ENCODE measurements around the gene PRODH2. TPM values are rescaled to one million over a fixed set of nuclear protein-coding genes. Genes with fewer than 3 reads are reported as not detected.

Gene PRODH2
- total RNA-seq, 1 experiment from 2014 or later, result 0.44 TPM

DNA sequence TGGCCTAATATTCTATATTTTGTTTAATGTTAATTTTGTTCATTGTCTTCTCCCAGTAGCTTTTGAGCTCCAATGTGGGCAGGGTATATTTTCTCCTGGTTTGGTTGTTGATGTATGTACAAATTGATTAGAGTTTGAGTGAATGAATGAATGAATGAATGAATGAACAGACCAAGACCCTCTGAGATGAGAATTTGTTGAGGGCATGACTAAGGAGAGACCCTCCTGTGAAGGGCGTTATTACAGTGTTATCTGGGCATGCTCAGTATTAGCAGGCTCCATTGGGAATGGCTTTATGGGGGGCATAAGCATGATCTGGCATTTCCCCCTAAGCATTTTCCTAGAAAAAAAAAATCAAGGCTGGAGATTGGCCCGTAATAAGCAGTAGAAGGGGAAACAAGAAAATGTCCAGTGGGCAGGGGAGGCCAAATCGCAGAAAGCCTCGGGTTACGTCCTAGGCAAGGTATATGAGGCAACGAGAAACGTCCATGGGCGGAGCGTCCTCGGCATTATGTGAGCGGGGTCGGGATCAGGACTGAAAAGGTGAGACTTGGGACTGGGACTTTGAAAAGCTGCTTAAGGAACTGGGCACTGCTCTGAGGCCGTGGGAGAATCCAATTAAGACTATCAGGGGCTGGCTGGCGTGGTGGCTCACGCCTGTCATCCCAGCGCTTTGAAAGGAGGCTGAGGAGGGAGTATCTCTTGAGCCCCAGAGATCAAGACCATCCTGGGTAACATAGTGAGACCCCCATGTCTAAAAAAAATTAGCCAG lies 38.2 kb downstream of the PRODH2 start:
- BruUV-seq (replicated peaks), result no TSS peak
- ChIA-PET POLR2A (no interaction called here), RAD21 (ENCODE audit: low non-redundant PET in 1 of 2, low total read pairs in 2 of 2, uncharacterized antibody in 2 of 2, unreplicated experiment in 2 of 2) (no interaction called here), CTCF (no interaction called here)
- Histone ChIP-seq H3K27ac (ENCODE audit: low read depth, low read length) (no peak overlapping the region), H3K27me3 (ENCODE audit: insufficient read depth, low read length) (no peaks in the 10 kb centered on the region), H3K9me2 (ENCODE audit: insufficient read depth) (no peaks in the 10 kb centered on the region), H2AFZ (ENCODE audit: low read depth, low read length, poor library complexity, severe bottlenecking) (peak overlapping the region; percentile 17), H4K20me1 (ENCODE audit: insufficient read depth) (no peaks in the 10 kb centered on the region), H3K9me3 (ENCODE audit: control insufficient read depth in 1 of 2, insufficient read depth in 1 of 2, low read depth in 1 of 2, low read length in 2 of 2) (no peaks in the 10 kb centered on the region), H3K9ac (ENCODE audit: low read length) (no peak overlapping the region), H3K79me2 (ENCODE audit: insufficient read depth, low read length) (0 out of 2 replicates have a peak, but pooled peaks cover 3% of the 10 kb centered on the region), H3K36me3 (ENCODE audit: control insufficient read depth in 1 of 2, insufficient read depth in 2 of 2, low read length in 2 of 2) (no peaks in the 10 kb centered on the region), H3K4me1 (ENCODE audit: control insufficient read depth in 1 of 2, insufficient read depth in 2 of 2, low read length in 2 of 2) (peaks cover 9 to 16% of the 10 kb centered on the region in 2 experiments; a peak in 3 of 4 replicates), H3K4me2 (ENCODE audit: low read length) (peak overlapping the region; percentile 77), H3K4me3 (replicated peaks in 1 of 2; ENCODE audit: low read depth in 1 of 2, low read length in 2 of 2) (peak overlapping the region in 1 of 2 experiments; percentile 65; a peak in 2 of 4 replicates)
- no peak for ATAC-seq
- intact Hi-C loops (cut with micrococcal nuclease), result no loop called here
- TF ChIP-seq SRF (IDR thresholded peaks at IDR 0.05; ENCODE audit: low read depth) (no peak), REST (IDR thresholded peaks at IDR 0.05; ENCODE audit: low read depth) (no peak), RAD21 (IDR thresholded peaks at IDR 0.05; ENCODE audit: low read depth) (no peak), EZH2 (IDR thresholded peaks at IDR 0.05) (no peak), YY1 (IDR thresholded peaks at IDR 0.05; ENCODE audit: extremely low read depth, insufficient replicate concordance, low read depth, low read length) (no peak), ELF1 (IDR thresholded peaks at IDR 0.05; ENCODE audit: borderline replicate concordance, low read depth) (no peak), CBX3 (IDR thresholded peaks at IDR 0.05; ENCODE audit: low read depth) (no peak), SP1 (IDR thresholded peaks at IDR 0.05; ENCODE audit: low read depth) (no peak), POLR2A (IDR thresholded peaks at IDR 0.05; ENCODE audit: borderline replicate concordance, extremely low read depth, insufficient read depth, insufficient read length) (no peak), FOSL1 (IDR thresholded peaks at IDR 0.05; ENCODE audit: low read depth) (no peak), ZNF274 (IDR thresholded peaks at IDR 0.05; ENCODE audit: low read depth, low read length) (no peak), JUND (IDR thresholded peaks at IDR 0.05) (no peak), SIN3A (IDR thresholded peaks at IDR 0.05; ENCODE audit: low read depth) (no peak), CEBPB (IDR thresholded peaks at IDR 0.05; ENCODE audit: low read depth) (no peak), POLR2AphosphoS5 (IDR thresholded peaks at IDR 0.05; ENCODE audit: low read depth, low read length) (no peak), EZH2phosphoT487 (IDR thresholded peaks at IDR 0.05; ENCODE audit: borderline replicate concordance) (no peak)
- TF ChIP-seq, protein P1, sequence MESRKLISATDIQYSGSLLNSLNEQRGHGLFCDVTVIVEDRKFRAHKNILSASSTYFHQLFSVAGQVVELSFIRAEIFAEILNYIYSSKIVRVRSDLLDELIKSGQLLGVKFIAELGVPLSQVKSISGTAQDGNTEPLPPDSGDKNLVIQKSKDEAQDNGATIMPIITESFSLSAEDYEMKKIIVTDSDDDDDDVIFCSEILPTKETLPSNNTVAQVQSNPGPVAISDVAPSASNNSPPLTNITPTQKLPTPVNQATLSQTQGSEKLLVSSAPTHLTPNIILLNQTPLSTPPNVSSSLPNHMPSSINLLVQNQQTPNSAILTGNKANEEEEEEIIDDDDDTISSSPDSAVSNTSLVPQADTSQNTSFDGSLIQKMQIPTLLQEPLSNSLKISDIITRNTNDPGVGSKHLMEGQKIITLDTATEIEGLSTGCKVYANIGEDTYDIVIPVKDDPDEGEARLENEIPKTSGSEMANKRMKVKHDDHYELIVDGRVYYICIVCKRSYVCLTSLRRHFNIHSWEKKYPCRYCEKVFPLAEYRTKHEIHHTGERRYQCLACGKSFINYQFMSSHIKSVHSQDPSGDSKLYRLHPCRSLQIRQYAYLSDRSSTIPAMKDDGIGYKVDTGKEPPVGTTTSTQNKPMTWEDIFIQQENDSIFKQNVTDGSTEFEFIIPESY (IDR thresholded peaks at IDR 0.05; ENCODE audit: extremely low read depth, insufficient replicate concordance, low read length), result no peak
- TF ChIP-seq, protein P2, sequence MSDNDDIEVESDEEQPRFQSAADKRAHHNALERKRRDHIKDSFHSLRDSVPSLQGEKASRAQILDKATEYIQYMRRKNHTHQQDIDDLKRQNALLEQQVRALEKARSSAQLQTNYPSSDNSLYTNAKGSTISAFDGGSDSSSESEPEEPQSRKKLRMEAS (IDR thresholded peaks at IDR 0.05), result no peak
- TF ChIP-seq, protein P3, sequence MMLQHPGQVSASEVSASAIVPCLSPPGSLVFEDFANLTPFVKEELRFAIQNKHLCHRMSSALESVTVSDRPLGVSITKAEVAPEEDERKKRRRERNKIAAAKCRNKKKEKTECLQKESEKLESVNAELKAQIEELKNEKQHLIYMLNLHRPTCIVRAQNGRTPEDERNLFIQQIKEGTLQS (IDR thresholded peaks at IDR 0.05), result no peak
- TF ChIP-seq, protein P4, sequence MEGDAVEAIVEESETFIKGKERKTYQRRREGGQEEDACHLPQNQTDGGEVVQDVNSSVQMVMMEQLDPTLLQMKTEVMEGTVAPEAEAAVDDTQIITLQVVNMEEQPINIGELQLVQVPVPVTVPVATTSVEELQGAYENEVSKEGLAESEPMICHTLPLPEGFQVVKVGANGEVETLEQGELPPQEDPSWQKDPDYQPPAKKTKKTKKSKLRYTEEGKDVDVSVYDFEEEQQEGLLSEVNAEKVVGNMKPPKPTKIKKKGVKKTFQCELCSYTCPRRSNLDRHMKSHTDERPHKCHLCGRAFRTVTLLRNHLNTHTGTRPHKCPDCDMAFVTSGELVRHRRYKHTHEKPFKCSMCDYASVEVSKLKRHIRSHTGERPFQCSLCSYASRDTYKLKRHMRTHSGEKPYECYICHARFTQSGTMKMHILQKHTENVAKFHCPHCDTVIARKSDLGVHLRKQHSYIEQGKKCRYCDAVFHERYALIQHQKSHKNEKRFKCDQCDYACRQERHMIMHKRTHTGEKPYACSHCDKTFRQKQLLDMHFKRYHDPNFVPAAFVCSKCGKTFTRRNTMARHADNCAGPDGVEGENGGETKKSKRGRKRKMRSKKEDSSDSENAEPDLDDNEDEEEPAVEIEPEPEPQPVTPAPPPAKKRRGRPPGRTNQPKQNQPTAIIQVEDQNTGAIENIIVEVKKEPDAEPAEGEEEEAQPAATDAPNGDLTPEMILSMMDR (IDR thresholded peaks at IDR 0.05 in 2 of 3, conservative IDR thresholded peaks at IDR 0.05 in 1 of 3; ENCODE audit: borderline replicate concordance in 1 of 3, insufficient read depth in 1 of 3, low read depth in 2 of 3, low read length in 2 of 3), result no peak
- no peak for DNase-seq (ENCODE audit: low read depth, low spot score)
